K562 (cell line): ENCODE measurements around the gene ZNF362. TPM values are rescaled to one million over a fixed set of nuclear protein-coding genes. Genes with fewer than 3 reads are reported as not detected.

Experiments used
- ATAC-seq: fragments of 200-7000 bp; cut with Tn5 transposase; 3 replicates; pipeline ENCODE4 v1.9.1; 2020; ENCODE audit warnings: moderate library complexity
- BruUV-seq: library from RNA; stranded (reverse); fragments of 400-500 nt; replicated peaks from 2 replicates; lab custom pipeline; 2021; lab: Mats Ljungman, UMichigan
- CTCF ChIA-PET: fragments of 300-600 bp; formaldehyde crosslinking; extraction: SDS; loops from one replicate; lab custom pipeline; 2021; ENCODE audit warnings: low intra/inter-chr PET ratio; lab: Yijun Ruan, JAX
- POLR2A ChIA-PET: fragments of 300-600, 350-650 bp; sonication (Branson Sonifier 250); formaldehyde crosslinking; extraction: SDS; loops from one replicate; lab custom pipeline; 2021; ENCODE audit warnings: antibody characterized with exemption, inconsistent platforms; lab: Yijun Ruan, JAX
- DNase-seq, 4 experiments: peaks; one replicate each; pipeline versions ENCODE4 v3.0.0 to v3.0.0-alpha.2; 2011 to 2018; ENCODE audit warnings: low spot score in 3 of 4, mixed read lengths in 3 of 4; ENCODE audit errors: extremely low read depth in 1 of 4
- FAIRE-seq: peaks from 2 replicates; lab custom pipeline; 2011; peaks lifted over from hg19 to GRCh38; lab: Jason Lieb, UNC
- H2AFZ ChIP-seq: 2 replicates; pipeline ENCODE4 v1.6.0; 2011; ENCODE audit warnings: low read depth, low read length, control low read depth, inconsistent platforms
- H3K27ac ChIP-seq: fragments of 200-600 bp; 3 replicates; pipeline ENCODE4 v1.8.0; 2011; ENCODE audit warnings: low read depth, mild to moderate bottlenecking, control low read depth, inconsistent platforms, low read length, moderate library complexity, mixed read lengths; ENCODE audit errors: extremely low read depth
- H3K27me3 ChIP-seq, 2 experiments: fragments of 300-600 bp in 1 of 2; 2 replicates in 1 of 2; 3 replicates in 1 of 2; pipeline versions ENCODE4 v1.6.0 to v1.8.0; 2011; ENCODE audit warnings: inconsistent platforms in 2 of 2, low read length in 2 of 2, mild to moderate bottlenecking in 1 of 2, mixed read lengths in 1 of 2, moderate library complexity in 1 of 2; ENCODE audit not compliant: control insufficient read depth in 2 of 2, insufficient read depth in 2 of 2
- H3K36me3 ChIP-seq: fragments of 300-600 bp; 3 replicates; pipeline ENCODE4 v1.8.0; 2011; ENCODE audit warnings: mild to moderate bottlenecking, low read length, inconsistent platforms; ENCODE audit not compliant: control insufficient read depth, insufficient read depth
- H3K4me1 ChIP-seq, 2 experiments: fragments of 200-600 bp in 1 of 2; replicated peaks in 1 of 2; 2 replicates in 1 of 2; 3 replicates in 1 of 2; pipeline versions ENCODE4 v1.5.1 to v1.8.0; 2011; ENCODE audit warnings: inconsistent platforms in 2 of 2, low read length in 2 of 2, mild to moderate bottlenecking in 1 of 2, mixed read lengths in 1 of 2, moderate library complexity in 1 of 2; ENCODE audit not compliant: control insufficient read depth in 2 of 2, insufficient read depth in 2 of 2
- H3K4me2 ChIP-seq: 2 replicates; pipeline ENCODE4 v1.6.1; 2011; ENCODE audit warnings: low read length, control low read depth, inconsistent platforms, mixed read lengths; ENCODE audit not compliant: insufficient read depth
- H3K4me3 ChIP-seq: fragments of 200-600 bp; sonication (generic), shearing (Covaris generic); 2 replicates; pipeline ENCODE4 v1.5.1; 2016; ENCODE audit warnings: control low read depth, inconsistent platforms
- H3K79me2 ChIP-seq: fragments of 200-600 bp; 3 replicates; pipeline ENCODE4 v1.8.0; 2011; ENCODE audit warnings: low read length, inconsistent platforms; ENCODE audit not compliant: control insufficient read depth, insufficient read depth
- H3K9ac ChIP-seq, 2 experiments: 2 replicates each; pipeline versions ENCODE4 v1.6.0 to v1.6.1; 2011; ENCODE audit warnings: low read depth in 2 of 2, low read length in 2 of 2, control low read depth in 1 of 2, inconsistent platforms in 1 of 2, mild to moderate bottlenecking in 1 of 2, mixed read lengths in 1 of 2; ENCODE audit not compliant: insufficient read depth in 1 of 2
- H3K9me1 ChIP-seq: one replicate; pipeline ENCODE4 v1.6.0; 2011; ENCODE audit warnings: inconsistent platforms, mild to moderate bottlenecking, low read length, moderate library complexity; ENCODE audit not compliant: control insufficient read depth, insufficient read depth
- H3K9me3 ChIP-seq: replicated peaks from 2 replicates; pipeline ENCODE4 v1.5.1; 2011; ENCODE audit warnings: low read depth, low read length, inconsistent platforms; ENCODE audit not compliant: control insufficient read depth, insufficient read depth
- H4K20me1 ChIP-seq: replicated peaks from 2 replicates; pipeline ENCODE4 v1.6.1; 2011; ENCODE audit warnings: low read length, inconsistent platforms, mixed read lengths; ENCODE audit not compliant: control insufficient read depth, insufficient read depth
- BRD9 ChIP-seq: fragments of 450-650 bp; IDR thresholded peaks from 2 replicates; pipeline ENCODE4 v1.6.1; 2018; ENCODE audit warnings: low read depth; ENCODE audit not compliant: partially characterized antibody
- CBFA2T2 ChIP-seq: fragments of 450-650 bp; conservative IDR thresholded peaks from 2 replicates; pipeline ENCODE4 v1.6.1; 2017; ENCODE audit warnings: mild to moderate bottlenecking
- CSDE1 ChIP-seq, 2 experiments: fragments of 450-650 bp; IDR thresholded peaks; 2 replicates each; pipeline ENCODE4 v1.6.1; 2016; ENCODE audit warnings: mild to moderate bottlenecking in 1 of 2
- FOXP1 ChIP-seq: sonication (generic); formaldehyde crosslinking; IDR thresholded peaks from 2 replicates; pipeline ENCODE4 v1.8.0; 2022; ENCODE audit warnings: mild to moderate bottlenecking, missing genetic modification reagents
- GTF2B ChIP-seq: IDR thresholded peaks from 2 replicates; pipeline ENCODE4 v1.6.1; 2011; ENCODE audit not compliant: insufficient read length; ENCODE audit errors: extremely low read depth
- HCFC1 ChIP-seq: IDR thresholded peaks from 2 replicates; pipeline ENCODE4 v1.6.1; 2012; ENCODE audit warnings: low read depth, low read length, improper control_type of control experiment
- HLTF ChIP-seq: fragments of 450-650 bp; IDR thresholded peaks from 2 replicates; pipeline ENCODE4 v1.6.1; 2016
- KDM5B ChIP-seq: fragments of 200-600 bp; sonication (generic); IDR thresholded peaks from 2 replicates; pipeline ENCODE4 v1.6.1; 2012; ENCODE audit warnings: low read depth, mild to moderate bottlenecking, moderate library complexity, low read length, control low read depth, inconsistent platforms; ENCODE audit not compliant: insufficient replicate concordance
- MYBL2 ChIP-seq, 2 experiments: fragments of 450-650 bp in 1 of 2; sonication (generic) in 1 of 2; formaldehyde crosslinking in 1 of 2; IDR thresholded peaks; 2 replicates each; pipeline versions ENCODE4 v1.6.1 to v1.8.1; 2017 to 2022; ENCODE audit warnings: borderline replicate concordance in 1 of 2, inconsistent platforms in 1 of 2, low read depth in 1 of 2, mild to moderate bottlenecking in 1 of 2, missing genetic modification reagents in 1 of 2, moderate library complexity in 1 of 2
- NCOA2 ChIP-seq, 2 experiments: fragments of 450-650 bp; IDR thresholded peaks; 2 replicates each; pipeline ENCODE4 v1.6.1; 2018; ENCODE audit warnings: mild to moderate bottlenecking in 2 of 2, moderate library complexity in 1 of 2; ENCODE audit not compliant: partially characterized antibody in 2 of 2
- PPARD ChIP-seq: fragments of 250-450 bp; sonication (Bioruptor Pico); IDR thresholded peaks from 2 replicates; pipeline ENCODE4 v1.8.0; 2022; ENCODE audit warnings: inconsistent platforms, mild to moderate bottlenecking, moderate library complexity
- SMAD4 ChIP-seq: fragments of 250-450 bp; sonication (Bioruptor Pico); conservative IDR thresholded peaks from 2 replicates; pipeline ENCODE4 v1.8.0; 2021; ENCODE audit warnings: inconsistent platforms, mild to moderate bottlenecking, moderate library complexity
- TAF1 ChIP-seq: IDR thresholded peaks from 2 replicates; pipeline ENCODE4 v1.6.1; 2011; ENCODE audit warnings: mild to moderate bottlenecking, low read length, moderate library complexity; ENCODE audit not compliant: insufficient read depth, control insufficient read depth, severe bottlenecking; ENCODE audit errors: extremely low read depth
- TAF9B ChIP-seq: fragments of 450-650 bp; IDR thresholded peaks from 2 replicates; pipeline ENCODE4 v1.6.1; 2018; ENCODE audit warnings: mild to moderate bottlenecking; ENCODE audit not compliant: partially characterized antibody
- TRIM24 ChIP-seq, 2 experiments: fragments of 450-650 bp; IDR thresholded peaks; 2 replicates each; pipeline ENCODE4 v1.6.1; 2016
- TSC22D4 ChIP-seq: fragments of 450-650 bp; IDR thresholded peaks from 2 replicates; pipeline ENCODE4 v1.6.1; 2016; ENCODE audit warnings: missing genetic modification characterization, missing biosample characterization, control low read depth
- ZBTB34 ChIP-seq: fragments of 250-450 bp; sonication (Bioruptor Pico); IDR thresholded peaks from 2 replicates; pipeline ENCODE4 v1.8.0; 2021; ENCODE audit warnings: mild to moderate bottlenecking, moderate library complexity
- WGBS: fragments of 100-300 bp; shearing (Covaris generic); methylation state at CpG from one replicate; pipeline ENCODE4 v1.1.6; 2016; ENCODE audit warnings: low coverage, mixed read lengths; ENCODE audit not compliant: insufficient coverage; ENCODE audit errors: missing lambda C conversion rate; 5-methylcytosine and 5-hydroxymethylcytosine counted together
- in situ Hi-C: fragments of 300-500 bp; cut with MboI; formaldehyde crosslinking; loops from 4 replicates; pipeline ENCODE4 v1.15.0; 2018; ENCODE audit warnings: inconsistent platforms, mixed read lengths
- intact Hi-C: fragments of 100-400 bp; cut with micrococcal nuclease; formaldehyde crosslinking; loops from 2 replicates; pipeline ENCODE4 v1.14.2; 2022
- polyA plus RNA-seq, 8 experiments: library from polyadenylated mRNA; depleted of rRNA in 4 of 8; stranded (reverse) in 5 of 8; unstranded in 3 of 8; fragments of >200 nt; fragmentation: Nextera tagmentation in 2 of 8; fragmentation: Illumina TruSeq in 1 of 8; extraction: Ambion mirVana in 2 of 8; extraction: Trizol in 1 of 8; gene quantifications; 2 replicates each; pipeline versions ENCODE4 v1.2.1 to v1.2.3, GENCODE V29; 2011 to 2014; ENCODE audit warnings: inconsistent platforms in 1 of 8, missing spikeins in 1 of 8
- total RNA-seq, 7 experiments: library from RNA; depleted of rRNA in 6 of 7; stranded (reverse); fragments of >200 nt in 6 of 7; fragmentation: Illumina TruSeq in 2 of 7; extraction: Trizol in 2 of 7; gene quantifications; 2 replicates each; pipeline versions ENCODE4 v1.2.1 to v1.2.3, GENCODE V29; 2011 to 2021; ENCODE audit warnings: low replicate concordance in 1 of 7

Gene ZNF362
- total and polyA plus RNA-seq, 9 of the 15 experiments (the other 6 are each of a cell fraction or from before 2014, with no cell fraction given) = 0.01 to 1.1 (median 0.35) TPM; not detected in 1

- no peaks in the 10 kb centered on the region; the same call in 1 of the 2 replicates for H3K9me3 ChIP-seq
- H3K27ac ChIP-seq = no peak overlapping the region
- no TSS peak for BruUV-seq
- in situ Hi-C loops = no loop called here
- H3K9me1 ChIP-seq = no peaks in the 10 kb centered on the region
- TF ChIP-seq TRIM24 (IDR thresholded peaks at IDR 0.05) (no peak), CSDE1 (IDR thresholded peaks at IDR 0.05) (no peak), TAF9B (no peak), TSC22D4 (tag) (no peak), CBFA2T2 (no peak), ZBTB34 (CRISPR knock-in tag) (no peak), TAF1 (no peak), NCOA2 (IDR thresholded peaks at IDR 0.05; ENCODE audit: partially characterized antibody in 2 of 2) (no peak), BRD9 (no peak), HCFC1 (no peak), GTF2B (no peak), PPARD (no peak), MYBL2 (IDR thresholded peaks at IDR 0.05; ENCODE audit: low read depth) (no peak), MYBL2 (CRISPR knock-in tag; IDR thresholded peaks at IDR 0.05; ENCODE audit: borderline replicate concordance) (no peak), SMAD4 (CRISPR knock-in tag) (no peak), KDM5B (no peak), FOXP1 (CRISPR knock-in tag) (no peak), HLTF (no peak)
- TF ChIP-seq, all 486 proteins: peak for 0
- no peak overlapping the region for H3K4me2 ChIP-seq
- H3K27me3 ChIP-seq = peaks cover 11 to 34% of the 10 kb centered on the region in 2 experiments; a peak in 4 of 5 replicates
- CTCF ChIA-PET = no interaction called here
- POLR2A ChIA-PET = interaction anchor here (0.6 kb wide), 1 partner anchor 128 kb away, joined by 3 read pairs; no protein-coding TSS in a partner anchor
- FAIRE-seq = no peak
- H2AFZ ChIP-seq = no peak overlapping the region
- ATAC-seq = no peak
- WGBS = 3% methylated on average over 3 of the region's 3 CpGs
- peaks cover 6% of the 10 kb centered on the region; the same call in 1 of the 2 replicates for H4K20me1 ChIP-seq
- intact Hi-C loops = no loop called here
- no peak for DNase-seq
- no peaks in the 10 kb centered on the region for H3K79me2 ChIP-seq
- H3K36me3 ChIP-seq = no peaks in the 10 kb centered on the region
- H3K4me3 ChIP-seq = no peak overlapping the region
- H3K9ac ChIP-seq = no peak overlapping the region
- peaks cover 0 to 11% of the 10 kb centered on the region in 2 experiments; a peak in 1 of 5 replicates for H3K4me1 ChIP-seq
Observed at GRCh38 chr1:33254491-33254890, 1.8 kb upstream of the ZNF362 start.
